HG02759 (cell line): ENCODE data around the gene AADACL4.
"Not testable (repeated sequence)": the region's sequence is repeated elsewhere in the genome, so short reads cannot be mapped to it uniquely, and the experiment has no call there.

Experiments
- ATAC-seq: cut with Tn5 transposase; IDR thresholded peaks from one replicate; pipeline ENCODE4 v1.9.1; 2021; ENCODE audit warnings: mild to moderate bottlenecking, moderate library complexity; ENCODE audit not compliant: unreplicated experiment

Gene AADACL4

GRCh38 chr1:12709091-12709491 lies 65.2 kb downstream of the AADACL4 start:
- no peak for ATAC-seq

GRCh38 chr1:12709696-12710095 lies 65.8 kb downstream of the AADACL4 start:
- ATAC-seq, result no peak

DNA sequence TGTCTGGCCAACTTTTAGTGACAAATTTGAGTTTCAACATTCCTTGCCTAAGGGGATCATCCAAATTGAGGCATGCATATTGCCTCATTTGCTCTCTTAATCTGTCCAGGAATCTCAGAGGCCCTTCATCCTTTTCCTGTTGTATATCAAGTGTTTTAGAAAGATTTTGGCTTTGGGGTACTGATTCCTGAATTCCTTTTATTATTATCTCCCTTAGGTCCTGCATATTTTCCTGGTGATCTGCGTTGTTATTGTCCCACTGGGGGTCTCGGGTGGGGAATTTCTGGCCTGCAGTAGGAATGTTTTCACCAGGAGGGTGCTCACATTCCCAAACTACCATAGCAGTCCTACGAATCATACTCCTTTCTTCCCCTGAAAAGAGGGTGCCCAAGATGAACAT lies 67.7 kb downstream of the AADACL4 start:
- ATAC-seq, result no peak

GRCh38 chr1:12712076-12712475 lies 68.2 kb downstream of the AADACL4 start:
- ATAC-seq, result no peak

- ATAC-seq, result no peak
These were observed 69.0 kb downstream of the AADACL4 start for GRCh38 chr1:12712929-12713328.

DNA sequence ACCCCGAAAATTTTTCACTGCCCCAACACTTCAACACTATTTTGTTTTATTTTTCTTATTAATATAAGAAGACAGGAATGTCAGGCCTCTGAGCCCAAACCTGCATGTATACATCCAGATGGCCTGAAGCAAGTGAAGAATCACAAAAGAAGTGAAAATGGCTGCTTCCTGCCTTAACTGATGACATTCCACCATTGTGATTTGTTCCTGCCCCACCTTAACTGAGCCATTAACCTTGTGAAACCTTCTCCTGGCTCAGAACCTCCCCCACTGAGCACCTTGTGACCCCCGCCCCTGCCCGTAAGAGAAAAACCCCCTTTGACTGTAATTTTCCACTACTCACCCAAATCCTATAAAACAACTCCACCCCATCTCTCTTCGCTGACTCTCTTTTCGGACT lies 69.8 kb downstream of the AADACL4 start:
- not testable (repeated sequence) for ATAC-seq

DNA sequence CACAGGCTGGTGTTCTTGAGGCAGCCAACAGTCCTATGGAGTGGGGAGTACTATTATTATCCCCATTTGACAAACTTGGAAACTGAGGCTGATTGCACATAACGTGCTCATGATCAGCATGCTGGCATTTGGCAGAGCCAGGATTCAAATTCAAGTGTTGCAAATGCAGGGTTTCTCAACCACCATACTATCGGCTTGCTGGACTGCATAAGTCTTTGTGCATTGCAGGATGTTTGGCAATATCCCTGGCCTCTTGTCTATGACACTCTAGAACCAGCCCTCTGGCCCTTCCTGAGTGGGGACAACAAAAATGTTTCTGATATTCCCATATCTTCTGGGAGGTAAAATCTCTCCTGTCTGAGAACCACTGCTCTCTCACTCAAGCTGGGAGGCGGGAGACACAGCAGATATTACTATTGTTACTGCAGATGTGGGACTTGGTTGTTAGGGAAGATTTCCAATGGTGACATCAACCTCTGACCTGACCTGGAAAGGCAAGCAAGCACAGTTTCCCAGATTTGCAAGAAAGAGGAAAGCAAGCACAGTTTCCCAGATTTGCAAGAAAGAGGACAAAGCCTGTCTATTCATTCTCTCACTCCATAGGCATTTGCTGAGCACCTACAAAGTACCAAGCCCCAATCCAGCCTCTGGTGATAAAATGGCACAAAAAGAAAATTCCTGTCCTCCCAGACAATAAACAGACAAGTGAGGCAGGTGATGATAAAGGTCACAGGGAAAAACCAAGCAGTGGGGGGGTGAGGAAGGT lies 71.0 kb downstream of the AADACL4 start:
- ATAC-seq, result no peak

GRCh38 chr1:12715896-12716437 lies 72.1 kb downstream of the AADACL4 start, which contains the start of gene AADACL3:
Gene AADACL3, plus strand, starts transcription at chr1:12716110. Its CDS starts 67 bp downstream, at chr1:12716177.
- no peak for ATAC-seq
